SU-DHL-6 (cell line): ENCODE data around the gene DLG2.

Experiments
- EZH2phosphoT487 ChIP-seq: fragments of 200-600 bp; sonication (generic), shearing (Covaris generic); conservative IDR thresholded peaks from 2 replicates; pipeline ENCODE4 v1.6.1; 2018; ENCODE audit warnings: mild to moderate bottlenecking, antibody characterized with exemption, low read length, moderate library complexity, mixed read lengths
- TF ChIP-seq, protein P1 (sequence below): fragments of 200-600 bp; sonication (generic); IDR thresholded peaks from one replicate; pipeline ENCODE4 v1.5.1; 2017; ENCODE audit warnings: antibody characterized with exemption, mild to moderate bottlenecking, low read length, moderate library complexity; ENCODE audit not compliant: insufficient read depth, poor library complexity, severe bottlenecking

DNA sequence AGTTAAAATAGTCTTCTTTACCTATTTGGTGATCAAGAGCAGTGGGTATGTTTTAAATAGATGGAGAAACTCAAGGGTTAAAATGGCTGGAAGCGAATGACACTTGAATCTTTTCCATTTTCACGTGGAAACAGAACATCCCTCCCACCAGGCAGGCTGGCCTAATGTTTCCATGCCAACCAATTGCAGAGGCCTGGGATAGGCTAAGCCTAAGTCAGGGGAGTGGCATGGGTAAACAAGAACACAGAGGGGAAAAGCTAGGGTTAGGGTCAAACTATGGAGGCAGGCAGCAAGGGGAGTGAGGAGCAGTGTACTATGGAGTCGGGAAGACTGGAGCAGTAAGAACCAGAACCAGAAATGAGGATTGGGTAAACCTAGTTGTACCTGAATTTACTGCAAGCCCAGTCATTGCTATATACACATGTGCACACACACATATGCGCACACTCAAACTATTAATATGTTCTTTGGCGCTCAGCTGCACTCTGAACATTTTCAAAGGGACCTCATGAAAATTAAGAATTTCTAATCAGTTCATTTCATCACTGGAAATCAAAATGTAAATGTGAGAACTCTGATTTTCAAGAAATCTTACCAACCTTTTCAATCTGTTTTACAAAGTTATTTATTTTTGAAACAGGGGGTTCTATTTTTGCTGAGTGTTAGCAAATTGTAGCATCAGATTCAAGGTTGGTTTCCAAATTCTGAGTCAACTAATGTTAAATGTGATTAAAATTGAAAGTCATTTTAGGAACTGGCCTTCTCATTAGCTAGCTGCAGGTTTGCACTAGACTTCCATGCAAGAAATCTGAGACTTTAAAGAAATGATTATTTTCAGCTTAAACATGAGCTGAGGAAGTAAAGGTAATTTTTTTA lies 2014.0 kb downstream of the DLG2 start:
- TF ChIP-seq, protein P1, sequence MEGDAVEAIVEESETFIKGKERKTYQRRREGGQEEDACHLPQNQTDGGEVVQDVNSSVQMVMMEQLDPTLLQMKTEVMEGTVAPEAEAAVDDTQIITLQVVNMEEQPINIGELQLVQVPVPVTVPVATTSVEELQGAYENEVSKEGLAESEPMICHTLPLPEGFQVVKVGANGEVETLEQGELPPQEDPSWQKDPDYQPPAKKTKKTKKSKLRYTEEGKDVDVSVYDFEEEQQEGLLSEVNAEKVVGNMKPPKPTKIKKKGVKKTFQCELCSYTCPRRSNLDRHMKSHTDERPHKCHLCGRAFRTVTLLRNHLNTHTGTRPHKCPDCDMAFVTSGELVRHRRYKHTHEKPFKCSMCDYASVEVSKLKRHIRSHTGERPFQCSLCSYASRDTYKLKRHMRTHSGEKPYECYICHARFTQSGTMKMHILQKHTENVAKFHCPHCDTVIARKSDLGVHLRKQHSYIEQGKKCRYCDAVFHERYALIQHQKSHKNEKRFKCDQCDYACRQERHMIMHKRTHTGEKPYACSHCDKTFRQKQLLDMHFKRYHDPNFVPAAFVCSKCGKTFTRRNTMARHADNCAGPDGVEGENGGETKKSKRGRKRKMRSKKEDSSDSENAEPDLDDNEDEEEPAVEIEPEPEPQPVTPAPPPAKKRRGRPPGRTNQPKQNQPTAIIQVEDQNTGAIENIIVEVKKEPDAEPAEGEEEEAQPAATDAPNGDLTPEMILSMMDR: no peak
- no peak for TF ChIP-seq EZH2phosphoT487
